ENCODE data around the gene KCNQ1.
A peak's percentile ranks its signal among the peaks of the same experiment; 100 is the strongest.

The KCNQ1 gene

GRCh38 chr11:2402890-2403645, 41.7 kb upstream of the KCNQ1 start:
- Histone ChIP-seq H3K27ac (ENCODE audit: low read depth, low read length) (no peak overlapping the region), H3K4me1 (ENCODE audit: control insufficient read depth, insufficient read depth, low read length) (peaks cover 19% of the 10 kb centered on the region)

GRCh38 chr11:2404735-2405196, 40.0 kb upstream of the KCNQ1 start:
- Histone ChIP-seq H3K4me1 (ENCODE audit: control insufficient read depth, insufficient read depth, low read length) (peaks cover 15% of the 10 kb centered on the region), H3K27ac (ENCODE audit: low read depth, low read length) (no peak overlapping the region), H3K36me3 (ENCODE audit: control insufficient read depth, insufficient read depth, low read length) (peaks cover 15% of the 10 kb centered on the region), H3K9ac (ENCODE audit: low read length) (no peak overlapping the region), H3K4me3 (ENCODE audit: low read length) (no peak overlapping the region), H3K27me3 (ENCODE audit: control insufficient read depth, insufficient read depth, low read length) (peaks cover 2% of the 10 kb centered on the region)

More at GRCh38 chr11:2402890-2403645, 41.7 kb upstream of the KCNQ1 start:
- H3K9ac ChIP-seq (ENCODE audit: low read length) = no peak overlapping the region
- H3K36me3 ChIP-seq (ENCODE audit: control insufficient read depth, insufficient read depth, low read length) = peaks cover 15% of the 10 kb centered on the region
- peaks cover 2% of the 10 kb centered on the region for H3K27me3 ChIP-seq (ENCODE audit: control insufficient read depth, insufficient read depth, low read length)
- no peak overlapping the region for H3K4me3 ChIP-seq (ENCODE audit: low read length)

- Histone ChIP-seq H3K27ac (ENCODE audit: low read depth, low read length) (no peak overlapping the region), H3K9ac (ENCODE audit: low read length) (no peak overlapping the region), H3K4me1 (ENCODE audit: control insufficient read depth, insufficient read depth, low read length) (peaks cover 13% of the 10 kb centered on the region), H3K4me3 (ENCODE audit: low read length) (no peak overlapping the region), H3K27me3 (ENCODE audit: control insufficient read depth, insufficient read depth, low read length) (peaks cover 2% of the 10 kb centered on the region), H3K36me3 (ENCODE audit: control insufficient read depth, insufficient read depth, low read length) (peaks cover 12% of the 10 kb centered on the region)
These were observed 38.4 kb upstream of the KCNQ1 start for GRCh38 chr11:2406451-2406850.

- Histone ChIP-seq H3K4me1 (ENCODE audit: control insufficient read depth, insufficient read depth, low read length) (peaks cover 8% of the 10 kb centered on the region), H3K27me3 (ENCODE audit: control insufficient read depth, insufficient read depth, low read length) (peaks cover 2% of the 10 kb centered on the region), H3K27ac (ENCODE audit: low read depth, low read length) (no peak overlapping the region), H3K36me3 (ENCODE audit: control insufficient read depth, insufficient read depth, low read length) (peaks cover 10% of the 10 kb centered on the region), H3K4me3 (ENCODE audit: low read length) (no peak overlapping the region), H3K9ac (ENCODE audit: low read length) (no peak overlapping the region)
These were observed 37.9 kb upstream of the KCNQ1 start for GRCh38 chr11:2406878-2407410.

GRCh38 chr11:2408671-2409070, 36.1 kb upstream of the KCNQ1 start:
- Histone ChIP-seq H3K4me3 (ENCODE audit: low read length) (no peak overlapping the region), H3K27me3 (ENCODE audit: control insufficient read depth, insufficient read depth, low read length) (peaks cover 2% of the 10 kb centered on the region), H3K36me3 (ENCODE audit: control insufficient read depth, insufficient read depth, low read length) (no peaks in the 10 kb centered on the region), H3K9ac (ENCODE audit: low read length) (no peak overlapping the region), H3K4me1 (ENCODE audit: control insufficient read depth, insufficient read depth, low read length) (peaks cover 4% of the 10 kb centered on the region), H3K27ac (ENCODE audit: low read depth, low read length) (peak overlapping the region; percentile 6)

GRCh38 chr11:2409126-2409525, 35.7 kb upstream of the KCNQ1 start:
- peaks cover 2% of the 10 kb centered on the region for H3K27me3 ChIP-seq (ENCODE audit: control insufficient read depth, insufficient read depth, low read length)
- no peaks in the 10 kb centered on the region for H3K36me3 ChIP-seq (ENCODE audit: control insufficient read depth, insufficient read depth, low read length)
- H3K27ac ChIP-seq (ENCODE audit: low read depth, low read length) = peak overlapping the region; percentile 30
- no peak overlapping the region for H3K9ac ChIP-seq (ENCODE audit: low read length)
- H3K4me1 ChIP-seq (ENCODE audit: control insufficient read depth, insufficient read depth, low read length) = peaks cover 4% of the 10 kb centered on the region
- H3K4me3 ChIP-seq (ENCODE audit: low read length) = no peak overlapping the region

GRCh38 chr11:2409611-2410468, 35.0 kb upstream of the KCNQ1 start:
- H3K27ac ChIP-seq (ENCODE audit: low read depth, low read length) = peak overlapping the region; percentile 30
- H3K4me1 ChIP-seq (ENCODE audit: control insufficient read depth, insufficient read depth, low read length) = peaks cover 4% of the 10 kb centered on the region
- H3K27me3 ChIP-seq (ENCODE audit: control insufficient read depth, insufficient read depth, low read length) = peaks cover 2% of the 10 kb centered on the region
- H3K9ac ChIP-seq (ENCODE audit: low read length) = no peak overlapping the region
- no peak overlapping the region for H3K4me3 ChIP-seq (ENCODE audit: low read length)
- no peaks in the 10 kb centered on the region for H3K36me3 ChIP-seq (ENCODE audit: control insufficient read depth, insufficient read depth, low read length)

GRCh38 chr11:2410616-2411015, 34.2 kb upstream of the KCNQ1 start:
- peaks cover 4% of the 10 kb centered on the region for H3K4me1 ChIP-seq (ENCODE audit: control insufficient read depth, insufficient read depth, low read length)
- no peak overlapping the region for H3K4me3 ChIP-seq (ENCODE audit: low read length)
- no peak overlapping the region for H3K9ac ChIP-seq (ENCODE audit: low read length)
- no peaks in the 10 kb centered on the region for H3K36me3 ChIP-seq (ENCODE audit: control insufficient read depth, insufficient read depth, low read length)
- peaks cover 2% of the 10 kb centered on the region for H3K27me3 ChIP-seq (ENCODE audit: control insufficient read depth, insufficient read depth, low read length)
- H3K27ac ChIP-seq (ENCODE audit: low read depth, low read length) = no peak overlapping the region

- H3K36me3 ChIP-seq (ENCODE audit: control insufficient read depth, insufficient read depth, low read length) = no peaks in the 10 kb centered on the region
- H3K4me3 ChIP-seq (ENCODE audit: low read length) = no peak overlapping the region
- no peak overlapping the region for H3K9ac ChIP-seq (ENCODE audit: low read length)
- no peak overlapping the region for H3K27ac ChIP-seq (ENCODE audit: low read depth, low read length)
- peaks cover 2% of the 10 kb centered on the region for H3K27me3 ChIP-seq (ENCODE audit: control insufficient read depth, insufficient read depth, low read length)
- peaks cover 4% of the 10 kb centered on the region for H3K4me1 ChIP-seq (ENCODE audit: control insufficient read depth, insufficient read depth, low read length)
These were observed 33.1 kb upstream of the KCNQ1 start for GRCh38 chr11:2411446-2412305.

GRCh38 chr11:2412323-2412722, 32.5 kb upstream of the KCNQ1 start:
- no peak overlapping the region for H3K9ac ChIP-seq (ENCODE audit: low read length)
- peaks cover 4% of the 10 kb centered on the region for H3K4me1 ChIP-seq (ENCODE audit: control insufficient read depth, insufficient read depth, low read length)
- no peak overlapping the region for H3K27ac ChIP-seq (ENCODE audit: low read depth, low read length)
- no peak overlapping the region for H3K4me3 ChIP-seq (ENCODE audit: low read length)
- no peaks in the 10 kb centered on the region for H3K36me3 ChIP-seq (ENCODE audit: control insufficient read depth, insufficient read depth, low read length)
- H3K27me3 ChIP-seq (ENCODE audit: control insufficient read depth, insufficient read depth, low read length) = peaks cover 2% of the 10 kb centered on the region

GRCh38 chr11:2413742-2414579, 30.8 kb upstream of the KCNQ1 start:
- no peak overlapping the region for H3K4me3 ChIP-seq (ENCODE audit: low read length)
- no peaks in the 10 kb centered on the region for H3K27me3 ChIP-seq (ENCODE audit: control insufficient read depth, insufficient read depth, low read length)
- no peak overlapping the region for H3K27ac ChIP-seq (ENCODE audit: low read depth, low read length)
- H3K9ac ChIP-seq (ENCODE audit: low read length) = no peak overlapping the region
- no peaks in the 10 kb centered on the region for H3K36me3 ChIP-seq (ENCODE audit: control insufficient read depth, insufficient read depth, low read length)
- peaks cover 4% of the 10 kb centered on the region for H3K4me1 ChIP-seq (ENCODE audit: control insufficient read depth, insufficient read depth, low read length)
